GM12891 (cell line): Measurements from ENCODE around the gene MSI2.

Experiments used
- DNase-seq: peaks from one replicate; pipeline ENCODE4 v3.0.0; 2011; ENCODE audit warnings: low spot score; ENCODE audit not compliant: insufficient read length
- FAIRE-seq: peaks from 2 replicates; lab custom pipeline; 2011; peaks lifted over from hg19 to GRCh38; lab: Jason Lieb, UNC
- PAX5 ChIP-seq: IDR thresholded peaks from 2 replicates; pipeline ENCODE4 v1.6.1; 2011; ENCODE audit warnings: low read length, moderate library complexity, mild to moderate bottlenecking; ENCODE audit not compliant: insufficient read depth, severe bottlenecking
- POLR2A ChIP-seq: IDR thresholded peaks from 2 replicates; pipeline ENCODE4 v1.6.1; 2011; ENCODE audit warnings: low read depth, low read length, control low read depth
- POLR2AphosphoS5 ChIP-seq: IDR thresholded peaks from 2 replicates; pipeline ENCODE4 v1.6.1; 2011; ENCODE audit warnings: low read depth, low read length, control low read depth
- POU2F2 ChIP-seq: IDR thresholded peaks from 2 replicates; pipeline ENCODE4 v1.6.1; 2011; ENCODE audit warnings: low read depth, mild to moderate bottlenecking, control low read depth, low read length, moderate library complexity
- SPI1 ChIP-seq: IDR thresholded peaks from 2 replicates; pipeline ENCODE4 v1.6.1; 2011; ENCODE audit warnings: low read depth, low read length, control low read depth
- TAF1 ChIP-seq: IDR thresholded peaks from 2 replicates; pipeline ENCODE4 v1.6.1; 2011; ENCODE audit warnings: low read depth, low read length, control low read depth

Gene MSI2

DNA sequence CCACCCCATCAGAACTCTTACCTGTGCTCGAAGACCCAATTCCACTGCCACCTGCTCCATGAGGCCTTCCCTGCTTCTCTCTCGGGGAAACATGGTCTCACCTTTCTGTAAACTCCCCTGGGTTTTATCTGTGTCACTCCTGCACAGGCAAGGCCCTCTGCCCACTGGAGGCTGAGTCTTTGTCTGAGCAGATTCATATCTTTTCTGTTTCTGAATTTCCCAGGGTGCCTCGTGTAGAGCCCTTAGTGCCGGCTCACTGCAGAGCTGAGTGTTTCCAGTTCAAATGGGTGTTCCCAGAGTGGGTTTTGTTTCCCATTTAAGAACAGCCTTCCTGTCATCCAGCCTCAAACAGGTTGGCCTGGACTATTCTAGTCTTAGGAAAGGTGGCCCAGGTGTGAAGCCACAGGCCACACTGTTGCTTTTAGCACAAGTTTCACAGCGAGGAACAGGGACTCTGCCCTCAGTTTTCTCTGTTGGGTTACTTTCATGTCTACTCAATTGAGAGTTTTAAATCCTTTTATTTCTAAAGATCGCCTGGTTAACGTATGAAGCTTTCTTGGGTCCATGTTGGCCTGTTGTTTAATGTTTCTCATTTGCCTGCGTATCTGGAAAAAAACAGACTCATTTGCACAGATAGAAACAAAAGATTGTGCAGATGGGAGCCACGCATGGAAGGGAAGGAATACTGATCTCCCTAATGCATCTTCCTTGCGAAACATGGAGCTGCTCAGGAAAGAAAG lies 228.7 kb downstream of the MSI2 start:
- TF ChIP-seq SPI1 (no peak), POLR2AphosphoS5 (no peak), PAX5 (no peak), POLR2A (no peak), TAF1 (no peak), POU2F2 (no peak)
- DNase-seq (no peak), FAIRE-seq (no peak)

DNA sequence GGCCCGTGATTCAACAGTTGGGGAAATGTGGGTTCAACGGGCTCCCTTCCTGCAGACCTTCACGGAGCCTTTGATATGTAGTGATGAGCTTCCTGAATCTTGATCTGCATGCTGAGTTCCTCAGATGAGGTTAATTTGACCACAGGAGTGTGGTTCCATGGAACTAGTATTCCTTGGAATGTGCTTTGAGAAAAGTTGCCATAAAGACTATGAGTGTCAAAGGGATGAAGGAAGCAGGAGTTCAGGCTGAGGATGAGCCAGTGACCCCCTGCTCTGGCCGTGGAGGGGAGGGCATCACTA lies 229.2 kb downstream of the MSI2 start:
- TF ChIP-seq POLR2A (no peak), POU2F2 (no peak), PAX5 (no peak), POLR2AphosphoS5 (no peak), TAF1 (no peak), SPI1 (no peak)
- FAIRE-seq (no peak), DNase-seq (no peak)

DNA sequence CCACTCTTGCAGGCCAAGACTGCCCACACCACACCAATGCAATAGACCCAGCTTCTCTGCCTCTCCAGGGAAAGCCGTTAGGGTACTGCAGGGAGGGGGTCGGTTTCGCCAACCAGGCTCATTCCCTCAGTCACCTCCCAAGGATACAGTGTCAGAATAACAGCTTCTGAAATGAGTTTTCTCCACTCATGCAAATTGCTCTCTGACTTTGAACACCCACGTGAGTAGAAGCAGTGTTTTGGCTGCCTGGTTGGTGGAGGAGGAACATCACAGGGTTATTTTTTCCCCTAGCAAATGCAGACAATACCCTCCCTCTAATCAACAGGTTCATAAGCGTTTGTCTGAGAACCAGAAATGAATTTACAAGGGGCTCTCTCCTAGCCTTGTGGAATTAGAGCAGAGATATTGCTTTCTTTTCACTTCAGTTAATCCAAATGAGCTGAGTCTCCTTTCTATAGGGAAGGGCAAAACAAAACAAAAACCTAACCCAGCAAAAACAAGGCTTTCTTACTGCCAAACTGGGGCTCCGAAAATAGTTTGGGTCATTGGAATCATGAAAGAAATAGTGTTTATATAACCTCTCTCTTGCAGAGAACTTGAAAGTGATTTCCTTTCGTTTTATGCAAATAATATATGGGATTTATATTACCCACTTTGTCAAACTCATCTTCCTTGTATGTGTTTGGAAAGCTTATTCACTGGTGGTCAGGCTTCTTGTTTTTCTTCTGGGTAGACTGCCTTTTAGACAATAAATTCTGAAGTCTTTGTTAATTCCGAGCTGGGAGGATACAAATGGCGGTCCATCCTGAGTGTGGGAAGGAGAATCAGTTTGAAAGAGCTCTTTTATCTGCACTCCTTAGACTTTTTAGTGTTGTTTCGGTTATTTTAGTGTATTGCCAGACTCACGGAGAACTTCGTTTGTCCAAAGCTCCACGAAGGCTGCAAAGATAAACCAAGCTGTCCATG lies 229.9 kb downstream of the MSI2 start:
- DNase-seq, result no peak
- peak; percentile 81 for TF ChIP-seq POU2F2
- no peak for TF ChIP-seq TAF1
- FAIRE-seq, result peak; percentile 79

DNA sequence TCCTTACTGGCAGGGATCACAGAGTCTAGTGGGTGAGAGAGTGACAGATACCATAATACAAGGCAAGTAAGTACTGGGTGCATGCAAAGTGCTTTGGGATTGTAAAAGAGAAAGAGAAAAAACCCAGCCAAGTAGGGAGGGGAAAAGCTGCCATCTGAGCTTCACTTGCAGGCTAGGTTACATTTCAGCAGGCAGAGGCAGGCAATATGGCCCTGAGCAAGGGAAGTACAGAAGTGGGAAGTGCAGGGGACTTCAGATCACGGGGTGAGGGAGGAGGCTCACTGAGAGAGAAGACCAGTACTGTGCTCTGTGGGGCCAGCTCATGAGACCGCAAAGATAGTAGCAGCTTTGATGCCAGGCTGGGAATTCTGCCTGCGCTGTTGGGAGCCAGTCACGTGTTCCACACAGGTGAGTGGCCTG lies 230.6 kb downstream of the MSI2 start:
- no peak for DNase-seq
- peak; percentile 62 for FAIRE-seq
- TF ChIP-seq TAF1, result no peak
- no peak for TF ChIP-seq POLR2A
- TF ChIP-seq POLR2AphosphoS5, result no peak
- TF ChIP-seq PAX5, result no peak
- TF ChIP-seq SPI1, result peak; percentile 49; the same call in 1 of the 2 replicates

DNA sequence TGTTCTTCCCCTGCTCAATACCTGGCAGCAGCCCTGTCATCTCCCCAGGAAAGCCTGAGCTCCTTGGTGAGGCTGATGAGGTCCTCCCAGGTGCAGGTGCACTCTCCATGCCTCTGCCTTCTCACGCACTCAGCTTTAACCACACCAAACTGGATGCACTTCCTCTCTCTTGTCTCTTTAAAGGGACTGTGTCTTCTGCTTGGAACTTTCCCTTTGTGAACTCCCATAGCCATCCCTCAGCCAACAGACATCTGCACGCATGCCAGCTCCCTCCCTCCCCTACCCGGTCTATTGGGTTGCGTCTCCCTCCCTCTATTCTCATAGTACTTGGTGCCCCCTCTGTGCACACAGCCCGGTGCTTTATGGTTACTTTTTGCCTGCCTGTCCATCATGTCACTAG lies 231.2 kb downstream of the MSI2 start:
- DNase-seq (no peak), FAIRE-seq (peak; percentile 63)
- TF ChIP-seq SPI1 (peak; percentile 89), POU2F2 (no peak), POLR2AphosphoS5 (no peak), POLR2A (no peak), PAX5 (no peak), TAF1 (no peak)

DNA sequence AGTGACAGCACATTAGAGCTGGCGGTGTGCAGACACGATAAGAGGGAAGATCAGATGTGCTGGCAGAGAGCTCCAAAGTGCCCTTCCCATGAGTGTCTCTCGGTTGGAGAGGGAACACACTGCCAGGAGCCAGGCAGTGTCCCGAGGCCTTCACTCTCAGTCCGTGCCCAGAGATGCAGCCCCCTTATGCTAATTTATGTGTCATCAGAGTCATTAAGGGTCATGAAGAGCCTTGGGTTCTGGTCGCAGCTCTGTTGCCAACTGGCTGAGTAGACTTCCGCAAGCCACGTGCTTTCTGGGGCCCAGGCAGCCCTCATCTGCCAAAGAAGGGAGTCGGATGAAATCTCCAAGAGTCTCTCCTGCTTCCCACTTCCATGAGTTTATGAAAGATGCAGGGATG lies 232.5 kb downstream of the MSI2 start:
- DNase-seq, result no peak
- no peak for FAIRE-seq
- TF ChIP-seq POLR2AphosphoS5, result no peak
- TF ChIP-seq SPI1, result no peak
- no peak for TF ChIP-seq PAX5
- TF ChIP-seq POLR2A, result no peak
- TF ChIP-seq POU2F2, result no peak
- no peak for TF ChIP-seq TAF1

- no peak for FAIRE-seq
- TF ChIP-seq POLR2AphosphoS5, result no peak
- DNase-seq, result no peak
Observed at GRCh38 chr17:57489321-57489720, 233.0 kb downstream of the MSI2 start.

GRCh38 chr17:57490111-57490845 lies 234.0 kb downstream of the MSI2 start:
- TF ChIP-seq PAX5 (no peak), POLR2A (no peak), POLR2AphosphoS5 (no peak), TAF1 (no peak), SPI1 (no peak), POU2F2 (no peak)
- no peak for FAIRE-seq
- DNase-seq, result no peak

- TF ChIP-seq POU2F2, result no peak
- no peak for TF ChIP-seq TAF1
- no peak for TF ChIP-seq POLR2A
- TF ChIP-seq SPI1, result no peak
- TF ChIP-seq PAX5, result no peak
- TF ChIP-seq POLR2AphosphoS5, result no peak
- FAIRE-seq (no peak), DNase-seq (no peak)
Observed at GRCh38 chr17:57490890-57491289, 234.6 kb downstream of the MSI2 start.

- DNase-seq (no peak), FAIRE-seq (no peak)
- TF ChIP-seq TAF1 (no peak), SPI1 (peak; percentile 91), POLR2A (no peak), POU2F2 (no peak), PAX5 (no peak), POLR2AphosphoS5 (no peak)
Observed at GRCh38 chr17:57493171-57493570, 236.8 kb downstream of the MSI2 start.
